Tibial nerve (tissue), 4 donors: ENCODE measurements around the gene IL1F10. TPM values are rescaled to one million over a fixed set of nuclear protein-coding genes. Genes with fewer than 3 reads are reported as not detected.

Experiments used
- DNase-seq, 2 donors: peaks; one replicate each; pipeline ENCODE4 v3.0.0-alpha.2; 2019; ENCODE audit warnings: low spot score in 2 of 2
- H3K27ac ChIP-seq, 4 donors: fragments of 200-600 bp; sonication (generic) in 3 of 4; one replicate each; pipeline ENCODE4 v1.5.1; 2017 to 2019; ENCODE audit warnings: mild to moderate bottlenecking in 1 of 4
- H3K27me3 ChIP-seq, 2 donors: fragments of 200-600 bp; sonication (generic) in 1 of 2; one replicate each; pipeline versions ENCODE4 v1.5.1 to v1.6.0; 2017 to 2019
- H3K36me3 ChIP-seq, 3 donors: fragments of 200-600 bp; sonication (generic); one replicate each; pipeline ENCODE4 v1.5.1; 2018 to 2019
- H3K4me1 ChIP-seq, 4 donors: fragments of 200-600 bp; sonication (generic) in 3 of 4; one replicate each; pipeline ENCODE4 v1.5.1; 2017 to 2019
- H3K4me3 ChIP-seq, 4 donors: fragments of 200-600 bp; sonication (generic) in 3 of 4; one replicate each; pipeline ENCODE4 v1.5.1; 2017 to 2019; ENCODE audit warnings: mild to moderate bottlenecking in 1 of 4, moderate library complexity in 1 of 4
- H3K9me3 ChIP-seq, 4 donors: fragments of 200-600 bp; sonication (generic) in 3 of 4; one replicate each; pipeline ENCODE4 v1.5.1; 2017 to 2019
- EP300 ChIP-seq, 2 donors: sonication (generic); formaldehyde crosslinking; IDR thresholded peaks; one replicate each; pipeline ENCODE4 v1.6.1; 2017; ENCODE audit warnings: antibody characterized with exemption in 2 of 2, mild to moderate bottlenecking in 1 of 2
- POLR2A ChIP-seq, 2 donors: fragments of 450-650 bp; IDR thresholded peaks; one replicate each; pipeline ENCODE4 v1.6.1; 2017; ENCODE audit warnings: antibody characterized with exemption in 2 of 2, mild to moderate bottlenecking in 2 of 2, moderate library complexity in 2 of 2
- WGBS, 2 donors: methylation state at CpG; one replicate each; pipeline ENCODE4 v1.1.5; 2018; 5-methylcytosine and 5-hydroxymethylcytosine counted together
- total RNA-seq, 4 donors: library from RNA; depleted of rRNA; stranded (reverse); fragments of >200 nt; gene quantifications; one replicate each; pipeline ENCODE4 v1.1.0, GENCODE V29; 2016
- TF ChIP-seq, protein P1 (sequence below), 5 experiments: fragments of 200-600 bp in 3 of 5; fragments of 450-650 bp in 2 of 5; sonication (generic) in 3 of 5; IDR thresholded peaks; one replicate each; pipeline ENCODE4 v1.5.1; 2016 to 2019; ENCODE audit warnings: antibody characterized with exemption in 5 of 5, mild to moderate bottlenecking in 3 of 5, moderate library complexity in 2 of 5

IL1F10 gene
- total RNA-seq, 4 donors from 2014 or later, result not detected

DNA sequence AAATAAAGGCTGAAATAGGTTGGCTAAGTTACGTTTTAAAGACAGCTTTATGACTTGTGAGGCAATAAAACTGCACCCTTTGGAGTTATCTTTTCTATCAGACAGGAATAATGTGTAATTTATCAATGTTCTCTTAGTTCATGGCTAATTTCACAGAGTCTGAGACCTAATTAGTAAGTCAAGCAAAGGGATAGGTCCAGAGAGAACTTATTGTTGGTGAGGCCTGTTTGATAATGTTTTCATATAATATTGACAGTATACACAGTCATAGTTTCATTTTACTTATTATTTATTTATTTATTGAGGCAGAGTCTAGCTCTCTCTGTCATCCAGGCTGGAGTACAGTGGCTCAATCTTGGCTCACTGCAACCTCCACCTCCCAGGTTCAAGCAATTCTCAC is 10.7 kb upstream of the IL1F10 start:
- 40 to 50% methylated on average over 1 of the region's 1 CpG for WGBS, 2 donors
- Histone ChIP-seq H3K36me3 (no peaks in the 10 kb centered on the region), H3K27ac (no peak overlapping the region), H3K27me3 (no peaks in the 10 kb centered on the region), H3K4me3 (no peak overlapping the region), H3K4me1 (no peaks in the 10 kb centered on the region), H3K9me3 (peaks cover 0 to 16% (median 0%) of the 10 kb centered on the region in 4 donors)
- no peak for DNase-seq
- TF ChIP-seq EP300 (IDR thresholded peaks at IDR 0.05) (no peak), POLR2A (IDR thresholded peaks at IDR 0.05) (no peak)
- TF ChIP-seq, protein P1, sequence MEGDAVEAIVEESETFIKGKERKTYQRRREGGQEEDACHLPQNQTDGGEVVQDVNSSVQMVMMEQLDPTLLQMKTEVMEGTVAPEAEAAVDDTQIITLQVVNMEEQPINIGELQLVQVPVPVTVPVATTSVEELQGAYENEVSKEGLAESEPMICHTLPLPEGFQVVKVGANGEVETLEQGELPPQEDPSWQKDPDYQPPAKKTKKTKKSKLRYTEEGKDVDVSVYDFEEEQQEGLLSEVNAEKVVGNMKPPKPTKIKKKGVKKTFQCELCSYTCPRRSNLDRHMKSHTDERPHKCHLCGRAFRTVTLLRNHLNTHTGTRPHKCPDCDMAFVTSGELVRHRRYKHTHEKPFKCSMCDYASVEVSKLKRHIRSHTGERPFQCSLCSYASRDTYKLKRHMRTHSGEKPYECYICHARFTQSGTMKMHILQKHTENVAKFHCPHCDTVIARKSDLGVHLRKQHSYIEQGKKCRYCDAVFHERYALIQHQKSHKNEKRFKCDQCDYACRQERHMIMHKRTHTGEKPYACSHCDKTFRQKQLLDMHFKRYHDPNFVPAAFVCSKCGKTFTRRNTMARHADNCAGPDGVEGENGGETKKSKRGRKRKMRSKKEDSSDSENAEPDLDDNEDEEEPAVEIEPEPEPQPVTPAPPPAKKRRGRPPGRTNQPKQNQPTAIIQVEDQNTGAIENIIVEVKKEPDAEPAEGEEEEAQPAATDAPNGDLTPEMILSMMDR (IDR thresholded peaks at IDR 0.05), result no peak

DNA sequence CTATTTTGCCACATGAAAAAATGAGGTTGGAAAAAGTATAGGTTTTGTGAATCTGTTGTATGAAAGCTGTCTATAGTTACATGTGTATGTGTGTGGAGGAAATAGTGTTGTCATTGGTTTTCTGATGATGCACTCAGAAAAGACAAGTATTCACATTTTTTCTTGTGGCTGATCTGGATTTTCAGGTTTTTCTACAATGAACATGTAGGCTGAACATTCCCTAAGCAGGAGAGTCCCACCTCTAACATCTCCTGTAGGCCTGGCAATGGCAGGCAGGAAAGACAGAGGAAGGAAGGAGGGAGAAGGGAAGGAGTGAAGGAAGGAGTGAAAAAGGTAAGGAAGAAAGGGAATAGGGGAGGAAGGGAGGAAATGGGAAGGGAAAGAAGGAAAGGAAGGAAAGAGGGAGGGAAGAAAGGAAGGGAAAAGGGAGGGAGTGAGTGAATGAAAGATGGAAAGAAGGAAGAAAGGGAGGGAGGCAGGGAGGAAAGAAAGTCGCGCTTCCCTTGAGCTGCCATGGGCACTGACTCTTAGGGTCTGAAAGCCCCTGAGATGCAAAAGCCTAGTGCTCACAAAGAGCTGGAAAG is 9.3 kb upstream of the IL1F10 start:
- 45 to 75% methylated on average over 2 of the region's 2 CpGs for WGBS, 2 donors
- TF ChIP-seq EP300 (IDR thresholded peaks at IDR 0.05) (no peak), POLR2A (IDR thresholded peaks at IDR 0.05) (no peak)
- TF ChIP-seq, protein P1 (IDR thresholded peaks at IDR 0.05), result no peak
- no peaks in the 10 kb centered on the region for H3K4me1 ChIP-seq

DNA sequence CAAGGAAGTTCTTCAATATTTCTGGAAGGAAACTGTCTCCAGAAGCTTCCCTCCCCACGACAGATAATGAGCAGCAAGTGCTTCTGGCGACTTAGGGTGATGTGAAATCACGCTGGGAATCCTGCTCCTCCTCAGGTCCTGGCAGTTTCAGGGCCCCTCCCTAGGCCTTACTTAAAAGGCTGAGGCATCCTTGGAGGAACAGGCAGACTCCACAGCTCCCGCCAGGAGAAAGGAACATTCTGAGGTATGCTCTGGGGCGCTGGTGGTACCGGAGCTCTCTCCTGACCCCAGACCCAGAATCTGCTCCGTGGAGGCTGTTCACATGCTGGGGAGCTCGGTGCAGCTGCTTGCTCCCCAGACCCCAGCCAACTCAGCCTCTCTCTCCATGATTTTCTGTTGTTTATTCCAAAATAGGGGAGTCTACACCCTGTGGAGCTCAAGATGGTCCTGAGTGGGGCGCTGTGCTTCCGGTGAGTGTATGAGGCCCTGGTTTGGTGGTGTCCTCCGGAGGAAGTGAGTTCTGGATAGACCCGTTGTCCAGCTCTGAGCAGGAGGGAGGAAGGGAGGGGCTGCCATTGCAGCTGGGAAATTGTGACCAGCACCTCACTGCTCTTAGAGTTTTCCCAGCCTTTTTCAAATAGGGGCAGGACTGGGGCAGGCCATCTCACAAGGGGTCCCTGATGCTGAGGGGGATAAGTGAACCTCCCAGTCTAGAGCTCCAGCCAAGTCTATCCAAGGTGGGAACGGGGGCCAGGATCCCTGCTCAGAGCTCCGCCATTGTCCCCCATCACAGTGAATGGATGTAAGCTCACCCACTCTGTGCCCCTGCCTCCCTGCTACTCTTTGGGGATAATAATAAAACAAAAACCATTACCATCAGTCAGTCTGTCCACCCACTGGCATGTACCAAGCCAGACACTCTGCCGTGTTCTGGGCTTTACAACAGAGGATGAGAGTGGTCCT is 8.5 kb upstream of the IL1F10 start, which contains the start of gene IL36RN:
TSS of gene IL36RN (plus strand) at position 201 of the 963 bp plus-strand sequence. CDS start at position 442, 241 bp downstream.
- TF ChIP-seq POLR2A (IDR thresholded peaks at IDR 0.05) (no peak), EP300 (IDR thresholded peaks at IDR 0.05) (no peak)
- TF ChIP-seq, protein P1 (IDR thresholded peaks at IDR 0.05), result no peak
- DNase-seq, result no peak
- Histone ChIP-seq H3K9me3 (peaks cover 0 to 16% (median 0%) of the 10 kb centered on the region in 4 donors), H3K27ac (no peak within 1 kb of the TSS), H3K36me3 (no peaks in the 10 kb centered on the region), H3K4me3 (no peak within 1 kb of the TSS), H3K4me1 (no peaks in the 10 kb centered on the region), H3K27me3 (no peaks in the 10 kb centered on the region)
- WGBS, 2 donors, result 72 to 75% methylated on average over 14 to 15 of the region's 15 CpGs

More for the DNA sequence above, 9.3 kb upstream of the IL1F10 start:
- H3K27ac ChIP-seq, result no peak overlapping the region
- H3K4me3 ChIP-seq, result no peak overlapping the region
- H3K9me3 ChIP-seq, result peaks cover 0 to 16% (median 0%) of the 10 kb centered on the region in 4 donors
- no peaks in the 10 kb centered on the region for H3K27me3 ChIP-seq
- no peak for DNase-seq
- no peaks in the 10 kb centered on the region for H3K36me3 ChIP-seq

DNA sequence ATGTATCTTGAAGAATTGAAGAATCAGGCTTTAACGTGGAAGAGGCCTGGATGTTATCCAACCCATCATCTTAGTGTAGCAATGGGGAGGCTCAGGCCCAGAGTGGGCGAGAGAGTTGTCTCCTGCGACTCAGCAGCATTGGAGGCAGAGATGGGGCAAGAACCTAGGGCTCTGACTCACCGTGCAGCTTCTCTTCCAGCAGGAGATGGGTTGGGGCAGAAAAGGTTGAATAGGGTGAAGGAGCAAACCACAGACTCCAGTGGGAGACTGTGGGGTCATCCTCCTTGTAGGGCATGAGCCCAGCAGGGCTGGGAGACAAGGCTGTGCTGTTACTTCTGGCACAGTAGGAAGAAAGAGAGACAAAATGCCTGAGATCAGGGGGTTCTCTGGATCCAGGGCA is 7.4 kb upstream of the IL1F10 start:
- Histone ChIP-seq H3K36me3 (no peaks in the 10 kb centered on the region), H3K27me3 (no peaks in the 10 kb centered on the region), H3K4me1 (no peaks in the 10 kb centered on the region), H3K27ac (no peak overlapping the region), H3K9me3 (peaks cover 0 to 11% (median 0%) of the 10 kb centered on the region in 4 donors), H3K4me3 (no peak overlapping the region)
- TF ChIP-seq, protein P1 (IDR thresholded peaks at IDR 0.05), result no peak
- TF ChIP-seq POLR2A (IDR thresholded peaks at IDR 0.05) (no peak), EP300 (IDR thresholded peaks at IDR 0.05) (no peak)
- 70% methylated on average over 4 of the region's 4 CpGs for WGBS, 2 donors
- DNase-seq, result no peak

DNA sequence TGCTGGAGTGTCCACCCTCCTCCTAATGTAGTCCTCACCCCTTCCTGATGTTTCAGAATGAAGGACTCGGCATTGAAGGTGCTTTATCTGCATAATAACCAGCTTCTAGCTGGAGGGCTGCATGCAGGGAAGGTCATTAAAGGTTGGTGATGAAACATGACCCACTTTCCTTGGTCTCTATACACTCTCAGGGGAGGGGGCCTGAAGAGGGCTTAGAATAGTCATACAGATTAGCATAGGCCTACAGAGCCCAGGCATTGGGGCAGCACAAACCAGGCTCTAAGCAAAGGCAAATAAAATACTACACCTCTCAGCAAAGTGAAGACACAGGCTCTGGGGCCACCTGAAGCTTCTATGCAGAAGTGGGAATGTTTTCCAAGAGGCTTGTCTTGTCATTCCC is 7.0 kb upstream of the IL1F10 start:
- no peak overlapping the region for H3K27ac ChIP-seq
- H3K27me3 ChIP-seq, result no peaks in the 10 kb centered on the region
- peaks cover 0 to 8% (median 0%) of the 10 kb centered on the region in 4 donors for H3K9me3 ChIP-seq
- no peaks in the 10 kb centered on the region for H3K36me3 ChIP-seq
- no peak for DNase-seq
- TF ChIP-seq, protein P1 (IDR thresholded peaks at IDR 0.05), result no peak
- TF ChIP-seq POLR2A (IDR thresholded peaks at IDR 0.05), result no peak
- TF ChIP-seq EP300 (IDR thresholded peaks at IDR 0.05), result no peak
- H3K4me1 ChIP-seq, result no peaks in the 10 kb centered on the region
- H3K4me3 ChIP-seq, result no peak overlapping the region
- WGBS, 2 donors, result 50 to 64% methylated on average over 1 of the region's 1 CpG
